HUES6 (cell line): ENCODE measurements around the gene ADGRL3.
"Not testable (repeated sequence)": the region's sequence is repeated elsewhere in the genome, so short reads cannot be mapped to it uniquely, and the experiment has no call there.

Source experiments
- H3K27ac ChIP-seq: 2 replicates; pipeline ENCODE4 v1.7.0; 2013; ENCODE audit warnings: low read depth, mild to moderate bottlenecking, low read length, inconsistent platforms
- H3K27me3 ChIP-seq: 2 replicates; pipeline ENCODE4 v1.6.1; 2013; ENCODE audit warnings: low read length; ENCODE audit not compliant: control insufficient read depth, insufficient read depth
- H3K36me3 ChIP-seq: 2 replicates; pipeline ENCODE4 v1.6.1; 2013; ENCODE audit warnings: low read length; ENCODE audit not compliant: control insufficient read depth, insufficient read depth
- H3K4me1 ChIP-seq: 2 replicates; pipeline ENCODE4 v1.6.1; 2013; ENCODE audit warnings: low read length; ENCODE audit not compliant: control insufficient read depth, insufficient read depth
- H3K4me3 ChIP-seq: 2 replicates; pipeline ENCODE4 v1.5.1; 2013; ENCODE audit warnings: low read depth, low read length
- H3K9ac ChIP-seq: one replicate; pipeline ENCODE4 v1.6.1; 2013; ENCODE audit warnings: mild to moderate bottlenecking, low read length
- H3K9me3 ChIP-seq: 2 replicates; pipeline ENCODE4 v1.6.1; 2013; ENCODE audit warnings: low read depth, low read length; ENCODE audit not compliant: control insufficient read depth, insufficient read depth

ADGRL3 gene

DNA sequence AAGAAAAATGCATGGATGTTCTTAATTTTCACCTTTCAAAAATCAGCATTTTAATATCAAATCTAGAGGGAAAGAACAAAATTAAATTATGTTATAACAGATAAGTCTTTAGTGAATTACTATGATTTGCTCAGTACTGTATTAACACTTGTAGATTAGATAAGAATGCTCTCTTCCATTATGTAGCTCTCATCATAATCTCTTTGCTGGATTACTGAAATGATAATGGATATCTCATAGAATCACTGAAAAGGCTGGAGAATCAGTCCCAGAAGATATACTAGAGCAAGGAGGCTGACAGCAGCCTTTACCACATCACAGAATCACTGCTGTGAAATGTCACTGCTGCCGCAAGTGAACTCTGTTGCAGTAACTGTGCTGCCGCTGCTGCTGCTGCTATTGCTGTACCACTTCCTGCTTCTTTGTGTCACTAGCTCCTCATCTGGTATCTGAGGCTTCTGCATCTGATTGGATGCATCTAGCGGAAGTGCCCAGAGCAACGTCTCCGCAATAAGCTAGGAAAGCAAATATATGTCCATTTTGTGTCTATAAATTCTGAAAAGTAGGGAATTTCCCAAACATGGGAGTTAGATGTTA is 738.2 kb downstream of the ADGRL3 start:
- H3K36me3 ChIP-seq, result no peaks in the 10 kb centered on the region

GRCh38 chr4:61950625-61951024 is 750.5 kb downstream of the ADGRL3 start:
- no peak overlapping the region for H3K4me3 ChIP-seq
- no peak overlapping the region for H3K27ac ChIP-seq
- H3K9me3 ChIP-seq, result no peaks in the 10 kb centered on the region
- no peaks in the 10 kb centered on the region for H3K27me3 ChIP-seq
- H3K36me3 ChIP-seq, result no peaks in the 10 kb centered on the region
- H3K9ac ChIP-seq, result no peak overlapping the region
- H3K4me1 ChIP-seq, result no peaks in the 10 kb centered on the region

More for the DNA sequence above, 738.2 kb downstream of the ADGRL3 start:
- no peaks in the 10 kb centered on the region for H3K27me3 ChIP-seq
- no peak overlapping the region for H3K27ac ChIP-seq
- no peak overlapping the region for H3K9ac ChIP-seq
- no peak overlapping the region for H3K4me3 ChIP-seq
- no peaks in the 10 kb centered on the region for H3K4me1 ChIP-seq
- H3K9me3 ChIP-seq, result no peaks in the 10 kb centered on the region

- no peaks in the 10 kb centered on the region for H3K9me3 ChIP-seq
- no peak overlapping the region for H3K9ac ChIP-seq
- no peaks in the 10 kb centered on the region for H3K27me3 ChIP-seq
- H3K4me3 ChIP-seq, result no peak overlapping the region
- no peak overlapping the region for H3K27ac ChIP-seq
- H3K4me1 ChIP-seq, result 0 out of 2 replicates have a peak, but pooled peaks cover 3% of the 10 kb centered on the region
- H3K36me3 ChIP-seq, result no peaks in the 10 kb centered on the region
Observed at GRCh38 chr4:61953386-61953785, 753.3 kb downstream of the ADGRL3 start.

DNA sequence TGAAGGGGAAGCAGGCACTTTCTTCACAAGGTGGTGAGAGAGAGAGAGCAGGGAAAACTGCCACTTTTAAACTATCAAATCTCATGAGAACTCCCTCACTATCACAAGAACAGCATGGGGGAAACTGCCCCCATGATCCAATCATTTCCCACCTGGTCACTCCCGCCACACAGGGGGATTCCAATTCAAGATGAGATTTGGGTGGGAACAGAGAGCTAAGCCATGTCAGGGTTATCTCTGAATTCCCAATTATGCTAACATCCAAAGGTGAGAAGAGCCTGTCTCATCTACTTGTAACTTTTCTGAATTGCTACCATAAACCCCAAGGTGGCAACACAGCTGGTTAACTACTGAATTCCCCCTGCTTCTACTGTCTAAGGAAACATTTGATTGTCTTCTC is 758.5 kb downstream of the ADGRL3 start:
- peaks cover 2% of the 10 kb centered on the region; the same call in 1 of the 2 replicates for H3K9me3 ChIP-seq
- no peaks in the 10 kb centered on the region for H3K27me3 ChIP-seq
- H3K9ac ChIP-seq, result no peak overlapping the region
- 0 out of 2 replicates have a peak, but pooled peaks cover 4% of the 10 kb centered on the region for H3K4me1 ChIP-seq
- H3K36me3 ChIP-seq, result no peaks in the 10 kb centered on the region
- no peak overlapping the region for H3K4me3 ChIP-seq
- no peak overlapping the region for H3K27ac ChIP-seq

DNA sequence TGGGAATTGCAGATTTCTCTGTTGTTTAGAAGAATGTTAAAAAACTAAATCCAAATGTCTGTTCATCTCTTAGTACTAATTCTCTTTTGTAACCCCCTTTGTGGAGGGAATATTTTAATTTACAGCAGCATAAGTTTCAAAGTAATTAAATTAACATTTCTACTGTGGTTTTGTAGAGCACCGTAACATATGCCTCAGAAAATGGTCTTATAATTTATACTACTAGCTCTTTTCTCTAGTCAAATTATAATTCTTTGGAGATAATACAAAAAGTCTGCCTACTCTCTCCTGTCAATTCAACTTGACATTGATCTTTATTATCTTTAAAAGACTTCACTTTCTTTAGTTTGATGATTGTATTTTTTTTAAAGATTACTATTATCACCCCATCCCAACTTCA is 759.0 kb downstream of the ADGRL3 start:
- Histone ChIP-seq H3K4me1 (0 out of 2 replicates have a peak, but pooled peaks cover 4% of the 10 kb centered on the region), H3K27me3 (no peaks in the 10 kb centered on the region), H3K36me3 (no peaks in the 10 kb centered on the region), H3K9me3 (peaks cover 2% of the 10 kb centered on the region; the same call in 1 of the 2 replicates), H3K27ac (no peak overlapping the region), H3K4me3 (no peak overlapping the region), H3K9ac (no peak overlapping the region)

DNA sequence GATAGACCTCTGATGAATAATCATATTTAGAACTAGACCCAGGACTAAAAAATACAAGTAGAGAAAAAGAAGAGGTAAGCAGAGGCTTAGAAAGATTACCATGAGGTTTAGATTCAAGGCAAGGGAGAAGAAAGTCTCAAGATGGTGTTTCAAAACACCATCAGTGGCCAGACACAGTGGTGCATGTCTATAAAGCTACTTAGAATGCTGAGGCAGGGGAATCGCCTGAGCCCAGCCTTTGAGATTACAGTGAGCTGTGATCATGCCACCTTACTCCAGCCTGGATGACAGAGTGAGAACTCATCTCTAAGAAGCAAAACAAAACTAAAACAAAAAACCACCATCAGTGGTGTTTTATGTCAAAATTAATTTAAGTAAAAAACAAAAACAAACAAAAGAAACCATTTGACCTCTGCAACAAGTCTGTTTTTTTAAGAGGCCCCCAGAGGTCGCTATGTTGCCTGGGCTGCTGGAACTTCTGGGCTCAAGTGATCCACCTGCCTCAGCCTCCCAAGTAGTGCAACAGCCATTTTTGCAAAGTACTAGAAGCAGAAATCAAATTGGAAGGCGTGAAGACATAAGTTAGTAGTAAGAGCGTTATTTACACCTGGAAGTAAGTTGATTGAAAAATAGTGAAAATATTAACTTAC is 784.3 kb downstream of the ADGRL3 start:
- H3K4me3 ChIP-seq, result no peak overlapping the region
- H3K36me3 ChIP-seq, result no peaks in the 10 kb centered on the region
- no peaks in the 10 kb centered on the region for H3K9me3 ChIP-seq
- no peak overlapping the region for H3K9ac ChIP-seq
- H3K27ac ChIP-seq, result no peak overlapping the region
- no peaks in the 10 kb centered on the region for H3K4me1 ChIP-seq
- H3K27me3 ChIP-seq, result no peaks in the 10 kb centered on the region

- Histone ChIP-seq H3K27ac (no peak overlapping the region), H3K4me3 (no peak overlapping the region), H3K27me3 (no peaks in the 10 kb centered on the region), H3K4me1 (no peaks in the 10 kb centered on the region), H3K36me3 (no peaks in the 10 kb centered on the region), H3K9me3 (no peaks in the 10 kb centered on the region), H3K9ac (no peak overlapping the region)
Observed at GRCh38 chr4:61985426-61985825, 785.3 kb downstream of the ADGRL3 start.

GRCh38 chr4:61986929-61987328 is 786.8 kb downstream of the ADGRL3 start:
- H3K4me1 ChIP-seq, H3K36me3 ChIP-seq, H3K27ac ChIP-seq, H3K9ac ChIP-seq, H3K27me3 ChIP-seq, H3K9me3 ChIP-seq, H3K4me3 ChIP-seq: not testable (repeated sequence)

DNA sequence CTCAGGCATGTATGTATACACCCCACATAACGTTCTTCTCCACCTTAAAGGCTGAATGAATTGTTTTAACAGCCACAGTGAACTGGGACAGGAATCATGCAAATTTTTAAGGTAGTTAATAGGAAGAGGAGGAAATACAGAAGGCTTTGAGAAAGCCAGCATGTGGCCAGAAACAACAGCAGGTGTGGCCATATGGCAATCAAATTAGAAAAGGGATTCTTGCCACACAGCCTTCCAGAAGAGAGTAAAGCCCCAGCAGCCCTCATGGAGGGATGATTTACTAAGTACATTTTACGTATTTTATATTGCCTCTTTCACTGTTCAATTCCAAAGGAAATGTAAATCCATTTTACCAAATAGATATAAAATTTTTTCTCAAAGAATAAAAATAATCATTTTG is 792.2 kb downstream of the ADGRL3 start:
- no peak overlapping the region for H3K4me3 ChIP-seq
- no peaks in the 10 kb centered on the region for H3K27me3 ChIP-seq
- H3K9me3 ChIP-seq, result no peaks in the 10 kb centered on the region
- H3K4me1 ChIP-seq, result peaks cover 7% of the 10 kb centered on the region; the same call in 1 of the 2 replicates
- no peak overlapping the region for H3K27ac ChIP-seq
- no peak overlapping the region for H3K9ac ChIP-seq
- H3K36me3 ChIP-seq, result no peaks in the 10 kb centered on the region

DNA sequence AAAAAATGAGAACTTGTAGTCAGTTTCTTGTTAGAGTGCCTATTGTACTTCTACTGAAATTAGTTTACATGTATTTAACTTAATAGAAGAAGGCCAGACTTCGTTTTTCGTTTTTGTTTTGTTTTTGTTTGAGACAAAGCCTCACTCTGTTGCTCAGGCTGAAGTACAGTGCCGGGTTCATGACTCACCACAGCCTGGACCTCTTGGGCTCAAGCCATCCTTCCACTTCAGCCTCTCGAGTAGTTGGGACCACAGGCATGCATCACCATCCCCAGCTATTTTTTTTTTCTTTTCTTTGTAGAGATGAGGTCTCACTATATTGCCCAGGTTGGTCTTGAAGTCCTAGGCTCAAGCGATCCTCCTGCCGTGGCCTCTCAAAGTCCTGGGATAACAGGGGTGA is 793.9 kb downstream of the ADGRL3 start:
- Histone ChIP-seq H3K4me1 (peaks cover 7% of the 10 kb centered on the region; the same call in 1 of the 2 replicates), H3K9me3 (no peaks in the 10 kb centered on the region), H3K4me3 (no peak overlapping the region), H3K36me3 (no peaks in the 10 kb centered on the region), H3K27me3 (no peaks in the 10 kb centered on the region), H3K27ac (no peak overlapping the region), H3K9ac (no peak overlapping the region)

DNA sequence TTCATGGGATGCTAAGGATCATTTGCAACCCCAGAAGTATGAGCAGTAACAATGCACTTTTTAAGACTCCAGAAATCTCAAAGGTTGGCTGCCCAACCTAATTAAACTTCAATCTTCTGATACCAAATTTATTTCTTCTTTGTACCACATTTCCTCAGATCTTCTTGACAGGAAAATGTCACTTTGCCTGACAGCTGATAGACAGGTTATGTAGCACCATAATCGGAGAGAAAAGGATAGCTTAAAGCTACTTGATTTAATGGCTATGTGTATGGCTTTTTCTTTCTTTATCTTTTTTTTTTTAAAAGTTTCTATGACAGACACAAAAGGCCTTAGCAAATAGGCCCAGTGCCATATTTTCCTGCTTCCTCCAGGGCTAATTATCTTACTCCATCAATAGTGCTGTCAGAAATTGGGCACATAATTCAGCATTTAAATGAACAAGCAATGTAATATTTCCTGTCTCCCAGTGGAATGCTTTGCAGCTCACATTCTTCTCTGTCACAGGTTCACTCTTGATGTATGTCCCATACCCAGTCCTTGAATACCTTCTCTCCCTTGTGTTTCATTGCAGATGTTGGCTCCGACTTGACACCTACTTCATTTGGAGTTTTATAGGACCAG is 795.7 kb downstream of the ADGRL3 start:
- Histone ChIP-seq H3K9me3 (no peaks in the 10 kb centered on the region), H3K4me3 (no peak overlapping the region), H3K27ac (no peak overlapping the region), H3K4me1 (peaks cover 7% of the 10 kb centered on the region; the same call in 1 of the 2 replicates), H3K36me3 (no peaks in the 10 kb centered on the region), H3K27me3 (no peaks in the 10 kb centered on the region), H3K9ac (no peak overlapping the region)
